ENCODE measurements around the gene SGTB. TPM values are rescaled to one million over a fixed set of nuclear protein-coding genes. Genes with fewer than 3 reads are reported as not detected.

SGTB gene
- total and polyA plus RNA-seq, 2 of the 8 experiments (the other 6 are each of a cell fraction or from before 2014, with no cell fraction given): 2.2 to 18.7 TPM

DNA sequence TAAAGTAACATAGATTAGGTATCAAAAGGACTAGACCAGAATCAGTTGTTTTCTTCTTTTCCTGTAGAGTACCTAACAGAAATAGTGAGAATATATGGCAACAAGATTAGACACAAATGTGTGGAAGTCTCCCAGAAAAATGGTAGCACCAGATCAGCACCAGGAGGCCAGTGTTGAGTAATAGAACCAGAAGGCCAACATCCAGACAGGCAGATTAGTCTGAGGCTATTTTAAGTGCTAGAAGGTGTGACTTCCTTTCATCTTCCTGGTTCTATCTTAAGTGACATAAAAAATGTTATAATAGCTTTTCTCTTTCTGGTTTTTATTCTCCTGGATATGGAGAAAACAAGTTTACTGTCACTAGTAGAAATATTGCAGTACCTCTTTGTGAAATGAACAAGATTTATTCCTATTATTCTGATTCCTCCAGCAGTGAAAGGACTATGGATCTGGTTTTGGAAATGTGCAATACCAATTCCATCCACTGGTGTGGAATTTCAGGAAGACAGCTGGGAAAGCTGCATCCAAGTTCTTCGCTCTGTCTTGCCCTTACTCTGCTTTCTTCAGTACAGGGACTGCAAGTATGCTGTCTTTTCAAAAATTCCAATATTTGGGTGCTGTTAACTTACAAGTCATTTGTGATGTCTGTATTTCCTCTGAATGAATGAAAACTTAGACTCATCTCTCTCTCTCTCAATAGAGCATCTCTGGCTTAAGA, 57.9 kb downstream of the SGTB start:
- WGBS, 2 experiments (ENCODE audit: extremely low coverage in 1 of 2, insufficient coverage in 1 of 2, insufficient read length in 1 of 2, insufficient replicate concordance in 2 of 2, low coverage in 1 of 2, low lambda C conversion rate in 2 of 2, missing lambda C conversion rate in 1 of 2): 89% methylated on average over 1 of the region's 1 CpG; no CpG with 5 or more reads in 1 of the 2 experiments
- TF ChIP-seq SIN3A (conservative IDR thresholded peaks at IDR 0.05 in 1 of 2, IDR thresholded peaks at IDR 0.05 in 1 of 2; ENCODE audit: low read depth in 1 of 2, low read length in 2 of 2) (no peak), TAF1 (IDR thresholded peaks at IDR 0.05; ENCODE audit: low read depth, low read length) (no peak), EZH2 (IDR thresholded peaks at IDR 0.05; ENCODE audit: low read depth, low read length, severe bottlenecking) (no peak), HDAC2 (IDR thresholded peaks at IDR 0.05; ENCODE audit: borderline replicate concordance in 1 of 2, low read depth in 2 of 2, low read length in 2 of 2) (no peak), SIX5 (IDR thresholded peaks at IDR 0.05; ENCODE audit: low read depth, low read length) (no peak), PHF8 (conservative IDR thresholded peaks at IDR 0.05; ENCODE audit: low read depth, low read length) (no peak), TCF12 (IDR thresholded peaks at IDR 0.05; ENCODE audit: low read depth, low read length) (no peak), CHD1 (IDR thresholded peaks at IDR 0.05; ENCODE audit: low read depth, low read length) (no peak), HDAC6 (IDR thresholded peaks at IDR 0.05; ENCODE audit: low read depth, low read length) (no peak), CBX5 (IDR thresholded peaks at IDR 0.05; ENCODE audit: low read depth, low read length) (no peak), TEAD4 (IDR thresholded peaks at IDR 0.05; ENCODE audit: low read depth, low read length) (peak; percentile 91), SP4 (IDR thresholded peaks at IDR 0.05; ENCODE audit: low read length) (no peak), SP1 (IDR thresholded peaks at IDR 0.05; ENCODE audit: low read depth, low read length) (no peak)

More for the DNA sequence above, 57.9 kb downstream of the SGTB start:
- H2BK15ac ChIP-seq (ENCODE audit: low read length): no peak overlapping the region
- no peak overlapping the region for H3K4me3 ChIP-seq (ENCODE audit: extremely low read depth in 1 of 4, insufficient read depth in 2 of 4, low read depth in 3 of 4, low read length in 4 of 4)
- no peaks in the 10 kb centered on the region for H3K79me1 ChIP-seq (ENCODE audit: low read depth, low read length)
- CTCF ChIA-PET (ENCODE audit: partially characterized antibody): interaction anchor here (0.6 to 5.2 kb wide), 14 partner anchors 8 to 541 kb away, joined by 3 to 43 read pairs (median 4); no protein-coding TSS in a partner anchor
- POLR2A ChIA-PET (ENCODE audit: partially characterized antibody): interaction anchor here (1.3 kb wide), 1 partner anchor 15 kb away, joined by 3 read pairs; no protein-coding TSS in a partner anchor
- FAIRE-seq (peak; percentile 88), DNase-seq (ENCODE audit: low read depth in 1 of 2, low spot score in 2 of 2) (peak in 1 of 2 experiments; percentile 3)
- no peak overlapping the region for H3K23ac ChIP-seq (ENCODE audit: insufficient read length)
- H2AK5ac ChIP-seq (ENCODE audit: low read depth, low read length): no peak overlapping the region
- no peak overlapping the region for H4K5ac ChIP-seq (ENCODE audit: insufficient read length, low read depth, low read length)
- H3K27ac ChIP-seq (ENCODE audit: low read depth, low read length): no peak overlapping the region
- H3K18ac ChIP-seq (ENCODE audit: extremely low read depth, low read length): no peak overlapping the region
- H3K4me2 ChIP-seq (ENCODE audit: insufficient read depth in 1 of 2, low read depth in 2 of 2, low read length in 2 of 2): no peak overlapping the region
- H3K14ac ChIP-seq (ENCODE audit: insufficient read length): no peak overlapping the region
- H3K36me3 ChIP-seq (ENCODE audit: control insufficient read depth in 2 of 4, insufficient read depth in 4 of 4, low read length in 3 of 4): peaks cover 0 to 4% (median 2%) of the 10 kb centered on the region in 4 experiments; a peak in 3 of 8 replicates
- H2BK120ac ChIP-seq (replicated peaks; ENCODE audit: low read depth, low read length): no peak overlapping the region
- no peak overlapping the region for H2BK5ac ChIP-seq (ENCODE audit: low read depth, low read length)
- H3K9me3 ChIP-seq (ENCODE audit: insufficient read depth in 2 of 2, low read depth in 1 of 2, low read length in 1 of 2): no peaks in the 10 kb centered on the region
- no peak overlapping the region for H4K91ac ChIP-seq (replicated peaks; ENCODE audit: insufficient read length, low read length)
- no peak overlapping the region for H3K9ac ChIP-seq (replicated peaks in 1 of 4; ENCODE audit: extremely low read depth in 1 of 4, low read depth in 3 of 4, low read length in 3 of 4)
- H3K4ac ChIP-seq (replicated peaks; ENCODE audit: insufficient read length, low read depth, low read length): no peak overlapping the region
- no peaks in the 10 kb centered on the region for H3K79me2 ChIP-seq (ENCODE audit: control insufficient read depth in 1 of 2, insufficient read depth in 2 of 2, low read length in 2 of 2)
- H4K8ac ChIP-seq (ENCODE audit: extremely low read depth, insufficient read depth, low read length): no peak overlapping the region
- no peaks in the 10 kb centered on the region for H3K4me1 ChIP-seq (replicated peaks in 1 of 4; ENCODE audit: control insufficient read depth in 3 of 4, insufficient read depth in 4 of 4, low read length in 3 of 4)
- no peaks in the 10 kb centered on the region for H3K23me2 ChIP-seq (ENCODE audit: low read depth, low read length)
- H4K20me1 ChIP-seq (replicated peaks in 1 of 2; ENCODE audit: control insufficient read depth in 1 of 2, insufficient read depth in 2 of 2, low read length in 2 of 2): peaks cover 0 to 2% of the 10 kb centered on the region in 2 experiments
- no peaks in the 10 kb centered on the region for H3K27me3 ChIP-seq (replicated peaks in 1 of 4; ENCODE audit: control insufficient read depth in 3 of 4, extremely low read depth in 1 of 4, insufficient read depth in 3 of 4, low read length in 3 of 4)
- no peak overlapping the region for H2BK12ac ChIP-seq (ENCODE audit: low read depth, low read length)
- no peak overlapping the region for H2AFZ ChIP-seq (ENCODE audit: low read length)
- H3K56ac ChIP-seq (replicated peaks; ENCODE audit: insufficient read length, low read depth, low read length): no peak overlapping the region
- no peak overlapping the region for H2BK20ac ChIP-seq (ENCODE audit: low read length)
